ENCODE data around the gene PIMREG.

DNA sequence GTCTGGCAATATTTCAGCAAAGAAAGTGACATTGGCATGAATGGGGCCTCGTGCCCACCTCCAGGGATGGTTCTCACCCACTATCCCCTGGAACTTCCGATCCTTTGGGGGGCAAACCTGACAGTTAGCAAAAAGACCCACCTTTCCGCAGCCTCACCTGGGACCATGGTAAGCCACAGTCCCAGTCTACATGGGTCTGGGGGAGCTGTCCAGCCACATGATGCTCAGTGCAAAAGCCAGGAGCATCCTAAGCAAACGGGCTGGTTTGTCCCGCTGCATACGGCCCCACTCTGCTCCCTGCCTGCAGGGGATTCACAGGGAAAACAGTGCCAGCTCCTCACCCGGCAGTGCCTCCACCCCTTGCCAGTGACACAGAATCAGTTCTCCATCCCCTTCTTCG lies 28.6 kb upstream of the PIMREG start:
- TF ChIP-seq CTCF (IDR thresholded peaks at IDR 0.05; ENCODE audit: poor library complexity) (no peak), EZH2 (IDR thresholded peaks at IDR 0.05; ENCODE audit: borderline replicate concordance) (no peak)

Measured in hepatocyte (in vitro differentiated cells).